ENCODE data around the gene SF3A2. TPM values are rescaled to one million over a fixed set of nuclear protein-coding genes. Genes with fewer than 3 reads are reported as not detected.

Gene SF3A2
- total RNA-seq, 1 donor from 2014 or later = 147 TPM

GRCh38 chr19:2288818-2289713 lies 52.4 kb downstream of the SF3A2 start:
- intact Hi-C loops (cut with micrococcal nuclease) = no loop called here

- intact Hi-C loops (cut with micrococcal nuclease) = no loop called here
Observed at GRCh38 chr19:2289714-2290435, 53.3 kb downstream of the SF3A2 start.

- intact Hi-C loops (cut with micrococcal nuclease) = no loop called here
Observed at GRCh38 chr19:2290441-2291184, 54.0 kb downstream of the SF3A2 start.

GRCh38 chr19:2291185-2291751 lies 54.6 kb downstream of the SF3A2 start:
- intact Hi-C loops (cut with micrococcal nuclease) = no loop called here

- intact Hi-C loops (cut with micrococcal nuclease) = no loop called here
Observed at GRCh38 chr19:2294687-2295335, 58.2 kb downstream of the SF3A2 start.

- intact Hi-C loops (cut with micrococcal nuclease) = no loop called here
Observed at GRCh38 chr19:2296141-2296540, 59.5 kb downstream of the SF3A2 start.

Other genes with a start within 250 kb of the SF3A2 start
- gene BTBD2, start 221.1 kb upstream of the SF3A2 start, total RNA-seq = 50.1 and 56.1 TPM in 2 replicates
- gene MKNK2, start 185.6 kb upstream of the SF3A2 start, total RNA-seq = 190 TPM in 2 replicates
- 228 and 239 TPM in 2 replicates for gene MOB3A, start 140.5 kb upstream of the SF3A2 start, total RNA-seq
- 7.3 and 8.9 TPM in 2 replicates for gene IZUMO4, start 139.9 kb upstream of the SF3A2 start, total RNA-seq
- 104 and 113 TPM in 2 replicates for gene AP3D1, start 85.3 kb upstream of the SF3A2 start, total RNA-seq
- 67.1 and 72.3 TPM in 2 replicates for gene DOT1L, start 72.9 kb upstream of the SF3A2 start, total RNA-seq
- gene PLEKHJ1, start 495 bp upstream of the SF3A2 start, total RNA-seq = 72.5 and 74.4 TPM in 2 replicates
- gene AMH, start 12.5 kb downstream of the SF3A2 start, total RNA-seq = 5.9 and 6.2 TPM in 2 replicates
- gene JSRP1, start 19.6 kb downstream of the SF3A2 start, total RNA-seq = 0.16 and 0.45 TPM in 2 replicates
- 0.82 and 0.84 TPM in 2 replicates for gene PEAK3, start 45.4 kb downstream of the SF3A2 start, total RNA-seq
- gene LINGO3, start 71.3 kb downstream of the SF3A2 start, total RNA-seq = 0.23 and 0.41 TPM in 2 replicates
- 148 and 150 TPM in 2 replicates for gene LSM7, start 91.8 kb downstream of the SF3A2 start, total RNA-seq
- 76.4 and 78.1 TPM in 2 replicates for gene SPPL2B, start 91.9 kb downstream of the SF3A2 start, total RNA-seq
- not detected in 2 replicates for gene TMPRSS9, start 123.4 kb downstream of the SF3A2 start, total RNA-seq
- gene TIMM13, start 190.8 kb downstream of the SF3A2 start, total RNA-seq = 79.3 and 81.5 TPM in 2 replicates
- 102 and 107 TPM in 2 replicates for gene LMNB2, start 220.1 kb downstream of the SF3A2 start, total RNA-seq
- gene GADD45B, start 239.3 kb downstream of the SF3A2 start, total RNA-seq = 38.8 and 40.1 TPM in 2 replicates

All from T-helper 2 cell treated with Interferon-gamma antibody and Interleukin-4, amounts not matched to agents 100 ng/mL and 5 ng/mL, for 36 hours (primary cell).